Activated CD4-positive, alpha-beta T cell treated with anti-CD3 and anti-CD28 coated beads, Interleukin-2, amount 50 U/mL, for 4 hours (primary cell): ENCODE data around the gene ARHGAP8.

Experiments used
- DNase-seq, 2 experiments: peaks; one replicate each; pipeline ENCODE4 v3.0.0-alpha.2; 2020

Gene ARHGAP8

DNA sequence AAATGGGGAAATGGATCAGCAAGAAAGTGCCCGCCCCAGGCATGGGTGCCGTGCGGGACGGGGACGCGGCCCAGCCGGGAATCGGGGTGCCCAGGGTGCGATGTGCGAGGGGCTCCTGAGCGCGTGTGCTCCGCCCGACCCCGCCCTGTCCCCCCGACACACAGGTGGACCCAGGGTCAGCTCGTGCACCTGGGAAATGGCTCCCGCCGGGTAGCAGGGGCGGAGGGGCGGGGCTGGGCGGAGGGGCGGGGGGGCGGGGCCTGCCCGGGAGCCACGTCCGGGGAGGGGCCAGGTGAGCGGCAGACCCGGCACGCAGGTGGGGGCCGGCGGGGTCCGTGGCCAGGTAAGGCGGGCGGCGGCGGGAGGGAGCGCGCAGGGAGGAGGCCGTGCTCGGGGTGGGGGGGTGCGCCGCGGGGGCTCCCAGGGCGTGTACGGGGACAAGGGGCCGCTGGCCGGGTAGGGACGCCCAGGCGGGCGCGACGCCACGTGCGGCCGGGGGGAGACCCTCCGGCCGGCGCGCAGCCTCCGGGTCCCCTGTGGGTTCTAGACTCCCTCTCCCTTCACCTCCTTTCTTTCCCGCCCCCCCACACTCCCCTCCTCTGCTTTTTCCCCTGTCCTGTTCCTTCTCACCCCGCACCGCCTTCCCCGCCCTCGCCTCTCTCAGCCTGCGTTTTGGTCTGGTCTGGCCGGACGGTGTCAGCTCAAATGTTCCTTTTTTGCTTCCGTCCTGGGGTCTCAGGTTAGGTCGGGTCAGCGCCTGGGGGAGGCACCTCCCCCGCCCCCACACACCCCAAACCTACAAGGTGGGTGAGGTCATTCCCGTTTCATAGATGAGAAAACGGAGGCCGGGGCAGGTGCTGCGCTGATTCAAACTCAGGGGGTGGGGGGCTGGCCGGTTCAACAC lies at the start of gene ARHGAP8:
Gene ARHGAP8 (plus strand): TSS at position 291 of the 904 bp plus-strand sequence. CDS start 33,953 bp downstream, outside the sequence.
- no peak for DNase-seq

DNA sequence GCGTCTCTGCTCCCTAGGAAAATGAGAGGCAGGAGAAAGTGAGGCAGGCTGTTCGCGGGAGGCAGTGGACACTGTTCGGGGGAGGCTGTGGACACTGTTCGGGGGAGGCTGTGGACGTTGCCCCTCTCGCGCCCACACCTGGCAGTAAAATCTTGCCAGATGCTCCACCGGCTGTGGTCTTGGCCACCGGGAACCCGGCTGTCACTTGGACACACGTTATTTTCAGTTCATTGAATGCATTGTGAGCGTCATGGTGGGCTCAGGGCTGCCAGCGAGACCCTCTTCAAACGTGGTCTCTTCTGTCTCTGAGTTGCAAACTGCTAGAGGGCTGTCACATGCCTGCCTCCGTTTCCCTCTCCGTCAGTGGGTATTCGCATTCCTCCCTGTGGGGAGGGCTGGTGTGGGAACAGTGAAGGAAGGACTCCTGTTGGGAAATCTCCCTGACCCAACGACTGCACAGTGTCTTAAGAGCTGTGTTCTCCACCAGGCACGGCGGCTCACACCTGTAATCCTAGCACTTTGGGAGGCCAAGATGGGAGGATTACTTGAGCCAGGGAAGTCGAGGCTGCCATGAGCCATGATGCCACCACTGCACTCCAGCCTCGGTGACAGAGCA lies 49.0 kb upstream of the ARHGAP8 start:
- DNase-seq = no peak

DNA sequence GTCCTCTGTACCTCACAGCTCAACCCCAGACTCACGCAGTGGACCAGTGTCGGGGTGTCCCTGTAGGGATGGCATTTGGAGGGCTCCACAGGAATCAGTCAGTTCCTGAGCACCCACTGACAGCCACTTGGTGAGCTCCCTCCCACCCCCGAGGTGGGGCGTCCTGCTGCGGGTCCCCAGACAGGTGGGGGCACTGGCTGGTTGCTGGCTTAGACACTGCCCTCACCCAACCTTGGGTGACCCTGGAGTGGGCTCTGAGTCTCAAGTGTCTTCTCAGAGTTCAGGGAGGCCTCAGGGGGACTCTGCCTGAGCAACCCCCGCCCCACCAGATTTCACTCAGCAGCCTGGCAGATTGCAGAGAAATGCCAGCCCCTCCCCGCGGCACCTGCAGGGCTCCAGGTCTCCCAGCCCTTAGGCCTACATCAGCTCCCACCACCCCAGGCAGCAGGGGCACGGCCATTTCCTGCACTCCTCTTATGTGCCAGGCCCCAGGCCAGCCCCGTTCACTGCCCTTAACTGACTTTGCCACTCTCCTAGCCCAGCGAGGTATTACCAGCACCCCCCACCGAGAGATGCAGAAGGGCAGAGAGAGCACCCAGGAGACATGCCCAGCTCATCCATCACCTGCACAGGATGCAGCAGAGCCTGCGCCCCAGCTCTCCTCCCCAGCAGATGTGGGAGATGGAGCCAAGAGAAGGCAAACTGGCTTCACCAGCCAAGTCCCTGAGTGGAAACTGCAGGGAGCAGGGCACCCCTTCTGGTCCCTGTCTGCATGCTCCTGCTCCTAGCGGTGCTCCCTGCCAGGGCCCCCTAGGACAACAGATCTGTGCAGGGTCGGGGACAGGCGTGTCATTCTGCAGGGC lies 48.0 kb upstream of the ARHGAP8 start:
- no peak for DNase-seq

DNA sequence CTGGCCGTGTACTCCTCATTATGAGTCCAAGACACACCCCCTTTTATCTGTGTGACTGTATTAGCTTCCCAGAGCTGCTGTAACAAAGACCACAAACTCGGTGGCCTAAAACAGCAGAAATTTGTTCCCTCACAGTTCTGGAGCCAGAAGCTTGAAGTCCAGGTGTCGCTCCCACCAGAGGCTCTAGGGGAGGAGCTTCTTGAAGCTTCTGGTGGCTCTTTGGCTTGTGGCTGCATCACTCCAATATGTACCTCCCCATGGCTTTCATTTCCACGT lies 47.4 kb upstream of the ARHGAP8 start:
- no peak for DNase-seq

DNA sequence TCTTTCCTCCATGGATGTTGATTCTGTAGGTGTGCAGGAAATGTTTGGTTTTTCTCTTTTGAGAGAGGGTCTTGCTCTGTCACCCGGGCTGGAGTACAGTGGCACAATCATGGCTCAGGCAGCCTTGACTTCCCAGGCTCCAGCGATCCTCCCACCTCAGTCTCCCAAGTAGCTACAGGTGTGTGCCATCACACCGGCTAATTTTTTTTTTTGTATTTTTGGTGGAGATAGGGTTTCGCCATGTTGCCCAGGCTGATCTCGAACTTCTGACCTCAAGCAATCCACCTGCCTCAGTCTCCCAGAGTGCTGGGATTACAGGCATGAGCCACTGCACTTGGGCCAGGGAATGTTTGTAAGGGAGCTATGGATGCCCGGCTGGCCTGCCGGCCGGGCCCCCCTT lies 45.9 kb upstream of the ARHGAP8 start:
- no peak for DNase-seq

DNA sequence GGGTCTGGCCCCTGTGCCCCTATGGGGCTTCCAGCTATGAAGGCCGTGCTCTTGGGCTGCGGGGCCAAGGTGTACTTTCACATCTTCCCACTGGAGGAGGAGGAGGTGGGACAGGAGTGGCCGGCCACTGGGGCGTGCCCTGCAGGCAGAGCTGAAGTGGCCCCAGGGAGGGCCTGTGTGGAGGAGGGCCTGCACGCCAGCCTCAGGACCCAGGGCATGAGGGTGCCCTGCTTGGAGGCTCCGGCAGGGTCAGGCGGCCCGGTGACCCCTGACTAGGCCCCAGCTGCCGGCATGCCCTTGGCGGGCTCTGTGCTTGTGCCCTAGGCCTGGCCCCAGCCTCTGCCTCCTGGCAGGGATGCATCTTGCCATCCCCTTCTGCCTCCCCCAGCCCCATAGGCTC lies 45.2 kb upstream of the ARHGAP8 start:
- DNase-seq = no peak

DNA sequence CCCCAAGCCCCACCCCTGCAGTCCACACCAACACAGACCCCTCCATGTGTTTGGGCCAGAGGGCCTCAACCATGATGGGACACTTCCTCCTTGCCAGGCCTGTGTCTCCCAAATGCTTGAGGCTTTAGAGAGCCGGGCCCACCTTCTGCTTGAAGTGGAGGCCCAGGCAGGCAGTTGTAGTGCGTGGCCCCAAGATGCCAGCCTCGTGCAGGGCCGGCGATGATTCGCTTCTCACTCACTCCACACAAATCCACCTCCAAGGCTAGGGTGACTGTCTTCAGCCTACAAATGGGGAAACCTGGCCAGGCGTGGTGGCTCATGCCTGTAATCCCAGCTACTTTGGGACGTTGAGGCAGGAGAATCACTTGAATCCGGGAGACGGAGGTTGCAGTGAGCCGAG lies 44.6 kb upstream of the ARHGAP8 start:
- DNase-seq = no peak

DNA sequence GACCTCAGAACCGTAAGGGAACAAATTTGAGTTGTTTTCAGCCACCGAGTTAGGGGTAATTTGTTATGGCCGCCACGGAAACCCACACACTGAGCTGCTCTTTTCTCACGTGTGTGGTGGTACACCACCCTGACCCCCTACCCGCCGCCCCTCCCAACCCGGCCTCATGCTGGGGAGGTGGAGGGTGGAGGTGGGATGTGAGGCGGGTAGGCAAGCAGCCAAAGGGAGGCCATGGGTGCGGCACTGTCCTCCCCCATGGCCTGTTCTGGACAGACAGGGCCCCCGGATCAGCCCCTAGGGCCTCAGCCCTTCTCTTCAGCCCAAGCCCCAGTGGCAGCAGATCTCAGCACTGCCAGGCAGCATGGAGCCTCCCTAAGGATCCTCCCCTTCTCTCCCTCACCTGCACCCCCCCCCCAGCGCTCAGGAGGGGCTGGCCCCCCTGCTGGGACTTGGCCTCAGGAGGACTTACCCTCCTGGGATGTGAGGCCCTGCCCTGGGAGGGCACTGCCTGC lies 42.4 kb upstream of the ARHGAP8 start:
- no peak for DNase-seq

DNA sequence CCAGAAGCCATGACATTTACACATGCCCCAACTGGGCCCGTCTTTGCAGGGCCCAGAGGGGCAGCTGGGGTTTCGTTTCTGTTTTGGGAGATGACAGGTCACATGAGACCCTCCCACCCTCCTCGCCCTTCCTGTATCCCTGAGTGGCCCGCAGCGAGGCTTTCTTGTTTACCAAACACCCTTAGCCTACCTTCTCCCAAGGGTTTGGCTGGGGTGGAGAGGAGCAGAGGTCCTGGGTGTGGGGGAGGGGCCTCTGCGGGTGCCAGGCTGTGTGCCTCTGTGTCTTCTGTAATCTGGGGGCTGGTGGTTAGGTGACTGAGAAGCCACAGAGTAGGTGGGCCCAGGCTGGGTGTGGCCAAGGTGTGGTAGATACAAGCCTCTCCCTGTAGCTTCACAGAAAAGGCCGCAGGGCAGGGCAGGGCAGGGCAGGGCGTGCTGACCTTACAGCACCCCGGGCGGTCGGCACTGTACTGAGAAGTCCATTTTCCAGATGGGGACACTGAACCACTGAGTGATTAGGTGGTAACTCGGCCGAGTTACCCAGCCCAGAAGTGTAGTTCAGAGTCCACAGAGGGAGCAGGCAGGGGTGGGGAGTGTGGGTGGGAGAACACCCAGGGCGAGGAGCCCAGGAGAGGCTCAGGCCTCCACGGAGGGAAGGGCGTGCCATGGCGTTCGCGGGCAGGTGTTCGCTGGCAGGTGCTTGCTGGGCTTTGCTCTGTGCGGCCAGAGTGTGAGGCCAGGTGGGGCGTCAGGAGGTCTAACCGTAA lies 41.7 kb upstream of the ARHGAP8 start:
- DNase-seq = no peak

DNA sequence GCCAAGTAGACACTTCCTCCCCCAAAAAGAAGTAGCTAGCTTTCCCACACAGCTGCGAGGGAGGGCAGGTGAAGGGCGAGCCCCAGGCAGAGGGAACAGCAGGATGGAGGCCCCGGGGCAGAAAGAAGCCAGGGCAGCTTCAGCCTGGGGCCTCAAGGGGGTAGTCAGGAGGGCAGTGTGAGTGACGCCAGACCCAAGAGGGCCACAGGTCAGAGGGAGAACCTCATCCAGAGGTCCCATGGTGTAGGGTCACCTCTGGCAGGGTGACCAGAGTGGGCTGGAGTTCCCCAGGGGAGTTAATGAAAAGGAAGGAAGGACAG lies 41.2 kb upstream of the ARHGAP8 start:
- DNase-seq = no peak

DNA sequence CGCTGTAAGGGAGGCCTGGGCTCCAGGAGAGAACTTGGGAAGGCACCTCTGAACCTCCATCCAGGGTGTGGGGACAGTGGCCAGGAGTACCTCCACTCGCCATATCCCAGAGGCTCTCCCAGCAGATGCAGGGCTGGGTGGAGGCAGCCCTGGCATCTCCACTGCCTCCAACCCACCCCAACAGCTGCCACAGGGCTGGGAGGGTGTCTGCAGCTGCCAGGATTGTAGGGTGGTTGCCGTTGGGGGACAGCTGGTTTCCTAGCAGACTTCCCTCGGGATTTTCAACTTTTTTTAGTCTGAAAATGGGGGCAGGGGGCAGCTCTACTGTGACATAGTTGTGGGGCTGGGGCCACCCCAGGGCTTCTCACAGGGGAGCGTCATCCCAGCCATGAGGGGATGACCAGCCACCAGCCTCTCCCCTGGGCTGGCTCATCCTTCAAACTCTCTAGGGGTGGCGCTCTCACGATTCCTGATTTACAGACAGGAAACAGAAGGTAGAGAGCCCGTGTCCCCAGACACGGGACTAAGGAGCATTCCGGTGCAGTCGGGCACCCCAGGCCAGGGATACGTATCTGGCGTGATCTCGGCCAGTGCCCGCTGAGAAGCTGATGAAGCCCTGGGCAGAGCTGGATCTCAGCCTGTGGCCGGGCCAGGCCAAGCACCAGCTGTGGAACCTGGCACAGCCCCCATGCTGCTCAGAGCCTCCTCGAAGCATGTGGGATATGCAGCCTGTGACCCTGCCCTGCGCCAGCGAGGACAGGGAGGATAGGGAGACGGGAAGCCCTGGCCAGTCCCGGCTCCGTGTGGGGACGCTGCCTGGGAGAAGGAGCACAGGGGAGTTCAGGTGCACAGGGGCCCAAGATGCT lies 40.5 kb upstream of the ARHGAP8 start:
- no peak for DNase-seq

DNA sequence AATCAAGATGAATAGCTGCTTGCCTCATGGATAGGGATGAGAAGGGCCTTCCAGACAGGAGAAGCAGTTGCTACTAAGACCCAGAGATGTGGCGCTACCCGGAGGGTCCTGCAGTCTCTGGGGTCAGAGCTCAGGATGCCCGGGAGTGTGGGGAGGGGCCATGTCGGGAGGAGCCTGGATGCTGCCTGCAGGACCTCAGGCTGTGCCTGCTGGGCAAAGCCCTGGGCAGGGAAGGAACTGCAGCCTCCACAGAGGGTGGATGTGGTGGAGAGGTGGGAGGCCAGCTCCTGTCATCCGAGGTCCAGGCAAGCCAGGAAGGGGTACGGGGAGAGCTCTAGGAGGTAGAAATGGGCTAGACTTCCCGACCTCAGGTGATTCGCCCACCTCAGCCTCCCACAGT lies 39.4 kb upstream of the ARHGAP8 start:
- no peak for DNase-seq

DNA sequence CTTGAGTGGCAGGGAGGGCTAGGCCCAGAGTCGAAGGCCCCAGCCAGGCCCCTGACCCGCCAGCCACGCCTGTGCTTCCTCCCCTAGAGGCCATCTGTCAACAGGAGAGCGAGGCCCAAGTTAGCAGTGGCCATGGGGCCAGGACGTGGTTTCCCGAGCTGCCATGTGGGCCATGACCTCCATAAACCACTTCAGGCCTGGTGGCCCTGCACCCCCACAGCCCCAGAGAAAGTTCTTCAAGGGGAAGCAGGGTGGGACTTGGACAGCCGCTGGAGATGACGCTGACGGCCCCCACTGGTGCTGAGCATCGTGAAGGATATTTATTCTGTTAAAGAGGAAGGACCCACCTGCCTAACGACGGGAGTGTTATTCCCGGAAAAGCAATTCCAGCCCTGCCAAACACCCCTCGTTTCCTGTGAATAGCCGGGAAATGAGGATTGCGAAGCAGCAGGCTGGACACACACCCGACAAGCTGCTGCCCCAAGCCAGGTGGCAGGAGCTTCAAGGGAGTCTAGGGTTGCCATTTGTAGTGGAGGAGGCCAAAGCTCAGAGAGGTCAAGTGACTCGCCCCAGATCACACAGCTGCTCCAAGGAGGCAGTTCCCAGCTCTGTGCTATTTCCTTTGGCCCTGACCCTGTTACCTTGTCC lies 37.5 kb upstream of the ARHGAP8 start:
- DNase-seq = no peak

DNA sequence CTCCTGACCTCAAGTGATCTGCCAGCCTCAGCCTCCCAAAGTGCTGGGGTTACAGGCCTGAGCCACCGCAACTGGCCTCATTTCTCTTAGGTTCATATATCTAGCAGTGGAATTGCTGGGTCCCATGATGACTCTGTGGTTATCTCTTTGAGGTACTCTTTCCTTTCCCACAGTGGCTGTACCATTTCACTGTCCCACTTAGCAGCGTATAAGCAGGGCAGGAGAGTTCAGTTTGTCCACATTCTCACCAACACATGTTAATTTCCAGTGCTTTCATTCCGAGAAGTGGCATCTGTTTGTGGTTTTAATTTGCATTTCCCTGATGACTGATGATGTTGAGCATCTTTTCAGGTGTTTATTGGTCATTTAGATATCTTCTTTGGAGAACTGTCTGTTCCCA lies 34.0 kb upstream of the ARHGAP8 start:
- DNase-seq = no peak

DNA sequence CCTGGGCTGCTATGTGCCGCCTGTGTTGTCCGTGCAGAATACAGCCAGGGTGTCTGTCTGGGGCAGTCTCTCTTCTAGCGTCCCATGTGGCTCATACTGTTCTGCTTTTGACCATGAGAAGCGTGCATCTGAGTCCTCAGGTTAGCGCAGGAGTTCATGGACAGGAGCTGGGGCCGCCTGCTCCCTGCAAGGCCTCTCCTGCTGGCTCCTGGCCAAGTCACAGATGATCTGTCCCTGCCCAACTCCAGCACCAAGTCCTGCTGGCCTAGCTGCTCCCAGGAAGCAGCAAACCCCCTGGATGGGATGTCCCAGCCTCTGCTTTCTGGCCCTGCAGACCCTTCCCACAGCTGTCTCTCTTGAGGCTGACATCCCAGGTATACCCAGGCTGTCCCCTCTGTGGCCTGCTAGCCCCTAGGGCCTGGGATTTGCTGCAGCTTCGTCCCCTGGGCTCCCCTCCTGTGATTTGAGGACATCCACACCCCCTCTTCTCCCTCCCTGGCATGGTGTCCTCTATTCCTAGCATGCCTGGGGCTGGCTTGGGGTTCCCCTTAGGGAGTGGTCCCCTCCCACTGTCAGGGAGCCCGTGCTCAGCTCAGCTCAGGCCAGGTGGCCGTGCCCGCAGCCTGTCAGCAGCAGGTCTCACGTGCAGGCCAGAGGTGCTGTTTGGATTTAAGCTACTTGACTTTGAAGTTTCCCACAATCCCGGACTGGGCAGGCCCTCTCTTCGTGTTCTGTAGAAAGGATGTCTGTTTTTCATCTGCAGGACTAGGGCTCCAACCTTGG lies 32.6 kb upstream of the ARHGAP8 start:
- DNase-seq = no peak

DNA sequence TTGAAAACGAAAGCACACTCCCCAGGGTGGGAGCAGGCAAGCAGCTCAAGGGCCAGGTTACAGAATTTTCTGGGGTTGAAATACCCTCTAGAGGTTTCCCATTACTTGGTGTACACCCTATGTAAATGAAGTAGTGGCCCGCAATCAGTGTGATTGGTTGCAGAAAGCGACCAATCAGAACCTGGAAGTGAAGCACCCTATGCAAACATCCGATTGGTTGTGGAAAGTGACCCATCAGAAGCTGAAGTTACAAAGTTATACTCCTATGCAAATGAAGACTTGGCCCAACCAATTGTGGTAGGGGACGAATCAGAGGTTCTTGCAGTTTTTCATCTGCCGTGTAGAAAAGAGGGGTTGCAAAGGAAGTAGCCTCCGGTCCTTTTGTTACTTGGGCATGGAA lies 31.2 kb upstream of the ARHGAP8 start:
- no peak for DNase-seq

DNA sequence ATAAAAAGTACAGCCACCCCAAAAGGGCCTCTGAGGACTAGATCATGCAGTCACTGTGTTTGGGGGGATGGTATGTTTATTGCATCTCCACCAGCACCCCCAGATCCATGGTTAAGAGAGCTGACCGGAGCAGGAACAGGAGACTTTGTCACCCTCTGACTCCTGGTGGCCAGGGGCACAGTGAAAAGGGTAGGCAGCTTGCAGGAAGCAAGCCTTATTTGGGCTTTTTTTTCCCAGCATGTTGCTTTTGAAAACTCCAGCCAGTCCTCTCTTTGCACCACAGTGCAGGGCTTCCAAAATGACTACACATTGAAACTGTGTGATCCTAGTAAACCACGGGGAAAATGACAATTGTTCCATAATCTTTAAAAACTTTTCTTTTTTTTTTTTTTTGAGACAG lies 29.8 kb upstream of the ARHGAP8 start:
- no peak for DNase-seq

DNA sequence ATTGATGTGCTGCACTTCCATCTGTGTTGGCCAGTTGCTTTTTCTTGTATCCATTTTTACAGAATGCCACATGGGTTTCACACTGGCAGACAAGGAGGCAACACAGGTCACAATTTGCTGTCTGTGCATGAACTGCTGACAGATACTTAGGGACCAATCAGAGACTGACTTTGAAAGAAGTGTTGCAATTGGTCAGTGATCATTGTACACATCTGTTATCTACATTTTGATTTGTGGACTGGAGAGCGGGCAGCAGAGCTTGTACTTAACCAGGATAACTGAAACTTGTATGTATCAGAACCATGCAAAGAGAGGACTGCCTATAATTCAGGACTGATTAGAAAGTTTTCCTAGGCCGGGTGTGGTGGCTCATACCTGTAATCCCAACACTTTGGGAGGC lies 28.6 kb upstream of the ARHGAP8 start:
- no peak for DNase-seq

DNA sequence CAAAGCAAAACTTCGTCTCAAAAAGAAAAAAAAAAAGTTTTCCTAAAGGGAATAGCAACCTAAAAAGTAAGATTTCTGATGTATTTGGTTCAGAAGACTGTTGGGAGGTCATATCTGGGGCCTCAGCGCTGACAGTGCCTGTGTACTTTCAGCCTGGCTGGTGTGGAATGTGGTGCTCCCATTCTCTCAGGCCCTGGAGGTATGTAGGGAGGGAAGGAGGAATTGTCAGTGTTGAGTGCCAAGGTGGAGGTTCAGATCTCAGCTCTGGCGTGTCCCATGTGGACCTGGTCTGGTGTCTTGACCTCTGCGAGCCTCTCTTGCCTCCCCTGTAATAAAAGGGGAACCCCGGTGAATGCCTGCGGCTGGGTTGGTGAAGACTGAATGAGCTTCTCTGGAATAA lies 28.0 kb upstream of the ARHGAP8 start:
- DNase-seq = no peak

DNA sequence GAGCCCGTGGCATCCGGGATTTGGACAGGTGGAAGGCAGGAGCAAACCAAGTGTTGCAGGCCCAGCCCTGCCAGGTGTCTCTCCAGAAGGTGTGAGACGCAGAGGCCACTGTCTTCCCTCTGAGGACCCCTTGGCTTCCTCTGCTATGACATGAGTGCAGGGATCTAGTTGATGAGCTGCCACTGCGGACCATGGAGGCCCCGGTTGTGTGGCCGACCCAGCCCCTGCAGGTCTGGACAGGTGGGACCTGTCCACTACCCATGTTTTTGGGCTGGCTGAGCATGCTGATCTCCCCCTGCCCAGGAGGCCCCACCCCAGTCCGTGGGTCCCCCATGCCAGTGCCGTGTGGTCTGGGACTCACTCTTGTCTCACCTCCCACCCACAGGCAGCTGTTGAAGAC lies 27.5 kb upstream of the ARHGAP8 start:
- no peak for DNase-seq

DNA sequence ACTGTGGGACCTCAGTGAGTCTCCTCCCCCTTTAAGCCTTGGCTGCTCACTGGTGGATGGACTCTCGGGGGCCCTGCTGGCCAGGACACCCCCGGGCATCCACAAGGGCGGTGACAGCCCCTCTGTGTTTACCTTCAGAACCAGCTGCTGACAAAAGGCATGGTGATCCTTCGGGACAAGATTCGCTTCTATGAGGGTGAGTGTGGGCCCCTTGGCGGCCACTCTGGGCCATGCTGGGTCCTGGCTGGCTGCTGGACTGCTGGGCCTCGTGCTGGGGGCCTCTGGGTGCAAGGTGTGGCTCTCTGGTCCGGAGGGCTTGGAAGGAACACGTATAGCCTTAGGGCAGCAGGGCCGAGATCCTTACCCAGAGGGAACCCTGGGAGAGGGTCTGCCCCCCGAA lies 25.9 kb upstream of the ARHGAP8 start:
- no peak for DNase-seq
